NCI-H748 (cell line): ENCODE data around the gene RP2.

ENCODE experiments used
- DNase-seq: peaks from one replicate; lab custom pipeline; 2025; ENCODE audit not compliant: unreplicated experiment; lab: John Stamatoyannopoulos, UW

RP2 gene

GRCh38 chrX:46917622-46918021 lies 80.8 kb downstream of the RP2 start:
- no peak for DNase-seq

- DNase-seq: no peak
These were observed 81.6 kb downstream of the RP2 start for GRCh38 chrX:46918434-46918833.

- DNase-seq: no peak
These were observed 83.4 kb downstream of the RP2 start for GRCh38 chrX:46920235-46920634.

GRCh38 chrX:46922611-46923010 lies 85.8 kb downstream of the RP2 start:
- no peak for DNase-seq

GRCh38 chrX:46927718-46928117 lies 90.9 kb downstream of the RP2 start:
- DNase-seq: no peak

- DNase-seq: no peak
These were observed 92.8 kb downstream of the RP2 start for GRCh38 chrX:46929439-46930261.
